Measurements from ENCODE around the gene RXFP1. TPM values are rescaled to one million over a fixed set of nuclear protein-coding genes. Genes with fewer than 3 reads are reported as not detected.

The RXFP1 gene
- total RNA-seq (not detected), total RNA-seq (0 to 0.15 reads per million in 2 donors)

DNA sequence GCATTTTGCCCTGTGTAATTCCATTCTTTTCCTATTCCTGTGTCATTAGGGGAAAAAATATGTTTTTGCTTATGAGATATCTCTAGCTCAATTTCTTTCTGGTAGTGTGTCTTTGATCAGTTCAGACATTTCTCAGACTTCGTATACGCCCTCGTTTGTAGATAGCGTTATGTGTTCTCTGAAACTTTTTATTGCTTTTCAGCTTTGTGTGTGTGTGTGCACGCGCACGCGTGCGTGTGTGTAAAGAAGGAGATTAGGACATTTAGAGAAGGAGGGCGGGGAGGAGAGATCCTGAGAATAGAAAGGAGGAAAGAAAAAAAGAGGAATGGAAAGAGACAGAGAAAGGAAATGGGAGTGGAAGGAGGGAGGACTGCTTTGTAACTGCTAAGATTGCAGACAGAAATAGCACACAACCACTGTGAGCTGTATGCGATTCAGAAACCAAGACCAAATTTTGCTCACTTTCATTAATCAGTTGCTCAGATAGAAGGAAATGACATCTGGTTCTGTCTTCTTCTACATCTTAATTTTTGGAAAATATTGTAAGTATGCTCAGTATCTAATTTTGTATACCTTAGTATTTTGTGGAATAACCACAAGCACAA lies at the start of gene RXFP1:
Gene RXFP1 (plus strand): TSS at position 399 of the 605 bp plus-strand sequence. CDS start 95 bp downstream, at position 494.
- no peak within 1 kb of the TSS for H3K27ac Mint-ChIP-seq

DNA sequence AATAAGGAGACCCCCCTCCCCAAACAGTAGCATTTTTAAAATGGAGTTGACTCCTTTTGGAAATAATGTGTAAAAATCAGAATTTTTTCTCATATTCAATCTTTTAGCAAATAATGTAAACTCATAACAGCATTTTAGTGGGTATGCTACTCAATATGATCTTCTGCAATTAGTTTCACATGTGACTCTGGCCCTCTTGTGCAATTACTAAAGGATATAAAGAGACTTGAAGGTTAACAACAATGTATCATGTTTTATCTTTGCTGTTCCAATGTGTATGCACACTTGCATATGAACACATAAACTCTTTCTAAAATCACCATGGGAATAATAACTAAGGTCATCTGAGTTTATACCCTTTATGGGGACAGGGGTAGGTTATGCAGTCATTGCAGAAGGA lies 39.9 kb upstream of the RXFP1 start:
- H3K4me3 Mint-ChIP-seq: no peak overlapping the region
- no peaks in the 10 kb centered on the region for H3K4me1 Mint-ChIP-seq
- H3K27ac Mint-ChIP-seq: no peak overlapping the region
- H3K27me3 Mint-ChIP-seq: no peaks in the 10 kb centered on the region
- no peaks in the 10 kb centered on the region for H3K9me3 ChIP-seq (ENCODE audit: control insufficient read depth, low read length, poor library complexity, severe bottlenecking)
- H3K36me3 Mint-ChIP-seq (ENCODE audit: low read depth): no peaks in the 10 kb centered on the region
- ATAC-seq (no peak), DNase-seq (no peak)

More for the DNA sequence above, at the start of gene RXFP1:
- H3K4me3 Mint-ChIP-seq: no peak within 1 kb of the TSS
- DNase-seq: no peak
- H3K9me3 ChIP-seq (ENCODE audit: control insufficient read depth, low read length, poor library complexity, severe bottlenecking): no peaks in the 10 kb centered on the region
- ATAC-seq: no peak
- H3K36me3 Mint-ChIP-seq (ENCODE audit: low read depth): no peaks in the 10 kb centered on the region
- H3K4me1 Mint-ChIP-seq: no peaks in the 10 kb centered on the region
- H3K27me3 Mint-ChIP-seq: peaks cover 17% of the 10 kb centered on the region

DNA sequence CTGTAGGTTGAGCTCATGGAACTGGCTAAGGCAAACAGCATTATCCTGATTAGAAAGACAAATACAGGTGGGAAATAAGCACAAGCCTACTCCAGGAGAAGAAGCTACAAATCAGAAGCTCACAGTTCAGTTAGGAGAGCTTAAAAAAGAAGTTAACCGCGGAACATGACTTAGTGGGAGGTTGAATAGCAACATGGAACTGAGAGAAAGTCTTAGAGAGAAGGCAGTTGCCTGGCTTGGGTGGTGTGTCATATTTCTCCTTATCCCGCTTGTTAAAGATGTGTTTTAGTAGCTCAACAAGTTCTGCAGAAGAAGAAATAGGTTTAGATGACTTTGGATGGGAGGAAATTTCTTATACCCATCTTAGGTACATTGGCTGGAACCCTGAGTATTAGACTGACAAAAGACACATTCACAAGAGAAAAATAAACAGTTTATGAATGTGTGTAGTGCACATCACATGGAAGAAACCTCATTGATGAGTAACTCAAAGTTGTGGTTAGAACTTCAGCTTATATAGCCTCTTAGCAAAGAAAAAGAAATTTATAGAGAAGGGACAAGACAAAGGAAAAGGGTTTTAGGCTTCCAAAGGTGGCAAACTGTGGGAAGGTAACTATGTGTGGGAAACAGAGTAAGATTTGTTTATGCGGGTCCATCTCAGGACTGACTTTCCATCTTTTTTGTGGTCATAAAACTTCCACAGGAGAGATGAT lies 37.4 kb upstream of the RXFP1 start:
- DNase-seq (no peak), ATAC-seq (no peak)
- Mint-ChIP-seq H3K4me3 (no peak overlapping the region), H3K27me3 (no peaks in the 10 kb centered on the region), H3K4me1 (no peaks in the 10 kb centered on the region), H3K36me3 (ENCODE audit: low read depth) (no peaks in the 10 kb centered on the region), H3K27ac (no peak overlapping the region)
- H3K9me3 ChIP-seq (ENCODE audit: control insufficient read depth, low read length, poor library complexity, severe bottlenecking): no peaks in the 10 kb centered on the region

DNA sequence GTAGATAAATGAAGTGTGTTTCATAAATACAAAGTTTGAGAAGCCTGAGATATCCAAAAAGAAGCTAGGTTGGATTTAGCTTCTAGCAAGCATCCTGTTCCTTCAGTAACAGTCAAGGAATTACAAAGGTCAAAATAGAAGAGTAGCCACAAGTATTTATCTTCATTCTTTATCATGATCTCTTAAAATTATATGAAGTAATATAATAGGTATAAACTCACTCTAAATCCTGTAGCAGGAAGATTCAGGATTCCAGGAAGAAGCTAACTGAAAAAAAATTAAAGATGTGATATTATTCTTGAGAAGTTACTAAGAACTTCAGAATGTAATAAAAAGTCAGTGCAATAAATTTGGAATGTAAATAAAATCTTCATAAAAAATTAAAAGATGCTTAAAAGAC lies 31.1 kb upstream of the RXFP1 start:
- DNase-seq (no peak), ATAC-seq (no peak)
- Mint-ChIP-seq H3K27me3 (no peaks in the 10 kb centered on the region), H3K4me1 (no peaks in the 10 kb centered on the region), H3K4me3 (no peak overlapping the region), H3K36me3 (ENCODE audit: low read depth) (no peaks in the 10 kb centered on the region), H3K27ac (no peak overlapping the region)
- H3K9me3 ChIP-seq (ENCODE audit: control insufficient read depth, low read length, poor library complexity, severe bottlenecking): no peaks in the 10 kb centered on the region

DNA sequence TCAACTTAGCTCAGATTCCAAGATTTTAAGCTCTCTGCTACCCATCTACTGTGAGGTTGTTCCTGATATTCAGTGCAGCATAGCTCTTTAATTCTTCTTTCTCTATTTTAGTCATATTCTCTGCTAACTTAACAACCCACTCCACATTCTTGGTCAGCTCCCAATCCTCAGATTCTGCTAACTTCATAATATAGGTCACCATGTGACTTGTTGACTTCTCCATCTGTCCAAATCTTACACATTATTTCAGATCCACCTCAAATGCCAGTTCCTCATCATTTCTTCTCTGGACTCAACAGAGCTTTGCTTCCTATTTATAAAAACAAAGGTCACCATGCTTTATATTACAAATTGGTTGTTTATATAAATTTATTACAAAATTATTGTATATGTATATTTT lies 29.3 kb upstream of the RXFP1 start:
- no peak overlapping the region for H3K4me3 Mint-ChIP-seq
- DNase-seq (no peak), ATAC-seq (no peak)
- peaks cover 3% of the 10 kb centered on the region for H3K36me3 Mint-ChIP-seq (ENCODE audit: low read depth)
- H3K4me1 Mint-ChIP-seq: no peaks in the 10 kb centered on the region
- H3K27ac Mint-ChIP-seq: no peak overlapping the region
- H3K27me3 Mint-ChIP-seq: peaks cover 7% of the 10 kb centered on the region
- no peaks in the 10 kb centered on the region for H3K9me3 ChIP-seq (ENCODE audit: control insufficient read depth, low read length, poor library complexity, severe bottlenecking)

DNA sequence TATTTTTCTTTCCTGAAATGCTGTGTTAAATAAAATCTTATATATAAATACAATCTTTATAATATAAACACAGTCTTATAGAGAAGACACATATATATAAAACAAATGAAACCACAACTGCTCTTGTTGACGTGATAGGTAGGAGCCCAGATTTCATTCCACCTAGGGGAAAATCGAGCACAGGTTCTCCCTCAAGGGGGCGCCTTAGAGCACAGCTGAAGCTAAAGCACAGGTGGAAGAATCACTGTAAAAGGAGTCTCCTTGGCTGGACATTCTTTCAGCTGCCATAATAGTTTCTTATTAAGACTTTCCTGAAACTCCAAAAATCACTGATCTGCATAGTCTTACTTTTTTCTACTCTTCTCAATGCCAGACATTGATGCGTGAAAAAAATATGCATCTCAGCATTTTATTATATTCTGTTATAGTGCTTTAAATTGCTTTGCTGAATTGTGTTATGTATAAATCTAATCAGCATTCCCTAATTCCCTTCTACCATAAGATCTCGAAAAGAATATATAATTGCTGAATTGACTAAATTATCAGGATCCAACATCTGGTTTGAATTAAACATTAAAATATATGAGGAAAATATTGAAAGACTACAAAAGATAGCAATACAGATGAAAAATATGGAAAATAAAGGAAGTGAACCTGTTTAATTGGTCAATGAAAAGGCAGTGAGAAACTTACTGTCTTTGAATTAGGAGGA lies 25.5 kb upstream of the RXFP1 start:
- H3K27ac Mint-ChIP-seq: no peak overlapping the region
- no peaks in the 10 kb centered on the region for H3K4me1 Mint-ChIP-seq
- H3K4me3 Mint-ChIP-seq: no peak overlapping the region
- no peaks in the 10 kb centered on the region for H3K9me3 ChIP-seq (ENCODE audit: control insufficient read depth, low read length, poor library complexity, severe bottlenecking)
- peaks cover 3% of the 10 kb centered on the region for H3K36me3 Mint-ChIP-seq (ENCODE audit: low read depth)
- peaks cover 7% of the 10 kb centered on the region for H3K27me3 Mint-ChIP-seq
- no peak for ATAC-seq
- no peak for DNase-seq

DNA sequence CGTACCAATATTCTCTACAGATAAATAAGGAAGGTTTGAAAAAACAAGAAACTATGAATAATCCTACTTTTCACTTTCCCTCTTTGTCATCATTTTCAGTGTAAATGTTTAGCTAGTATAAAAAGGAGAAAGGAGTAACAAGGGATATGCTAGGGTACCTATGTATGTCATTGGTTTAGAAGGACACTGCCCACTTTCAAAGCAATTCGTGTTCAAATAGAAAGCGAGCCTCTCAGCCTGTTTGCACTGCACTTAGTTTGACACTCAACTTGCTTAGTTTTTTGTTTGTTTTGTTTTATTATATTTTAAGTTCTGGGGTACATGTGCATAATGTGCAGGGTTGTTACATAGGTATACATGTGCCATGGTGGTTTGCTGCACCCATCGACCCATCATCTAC lies 21.6 kb upstream of the RXFP1 start:
- Mint-ChIP-seq H3K27ac (no peak overlapping the region), H3K27me3 (peaks cover 7% of the 10 kb centered on the region), H3K36me3 (ENCODE audit: low read depth) (peaks cover 3% of the 10 kb centered on the region), H3K4me3 (no peak overlapping the region), H3K4me1 (no peaks in the 10 kb centered on the region)
- no peaks in the 10 kb centered on the region for H3K9me3 ChIP-seq (ENCODE audit: control insufficient read depth, low read length, poor library complexity, severe bottlenecking)
- no peak for ATAC-seq
- no peak for DNase-seq

DNA sequence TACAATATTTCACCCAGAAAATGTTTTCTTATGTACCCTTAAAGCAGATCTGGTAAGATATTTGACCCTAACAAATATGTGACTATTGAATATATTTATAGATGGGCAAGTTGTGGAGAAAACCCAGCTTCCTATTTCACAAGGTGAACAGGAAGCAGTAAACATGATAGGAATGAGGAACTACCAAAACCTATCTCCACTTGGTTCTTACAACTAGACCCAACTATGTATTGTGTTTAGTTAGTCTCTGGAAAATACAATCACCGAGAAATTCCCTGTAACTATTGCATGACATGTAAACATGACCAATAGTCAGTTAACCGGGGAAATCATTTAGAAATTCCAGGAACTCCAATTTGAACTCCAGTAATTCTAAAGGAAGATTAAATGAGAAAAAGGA lies 8.4 kb upstream of the RXFP1 start:
- no peaks in the 10 kb centered on the region for H3K9me3 ChIP-seq (ENCODE audit: control insufficient read depth, low read length, poor library complexity, severe bottlenecking)
- no peak overlapping the region for H3K27ac Mint-ChIP-seq
- no peaks in the 10 kb centered on the region for H3K36me3 Mint-ChIP-seq (ENCODE audit: low read depth)
- no peak overlapping the region for H3K4me3 Mint-ChIP-seq
- ATAC-seq (no peak), DNase-seq (no peak)
- no peaks in the 10 kb centered on the region for H3K4me1 Mint-ChIP-seq
- H3K27me3 Mint-ChIP-seq: no peaks in the 10 kb centered on the region

DNA sequence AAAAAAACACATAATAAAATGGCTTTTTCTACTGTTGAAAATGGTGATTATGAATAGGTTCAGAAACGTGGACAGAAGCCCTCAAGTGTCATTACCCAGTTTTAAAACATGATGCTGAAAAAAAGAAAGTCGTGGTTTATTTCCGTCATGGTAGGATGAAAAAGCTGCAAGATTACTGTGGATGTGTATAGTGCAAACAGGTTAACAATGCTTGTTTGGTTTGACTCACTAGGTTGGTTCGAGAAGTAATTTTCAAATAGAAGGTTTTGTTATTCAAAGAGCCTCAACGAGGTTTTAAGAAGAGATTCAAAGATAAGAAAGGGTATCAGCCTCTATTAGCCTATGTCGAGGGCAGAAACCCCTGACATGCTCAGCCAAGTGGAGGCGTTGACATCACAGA lies 2.5 kb upstream of the RXFP1 start:
- DNase-seq: no peak
- no peak overlapping the region for H3K4me3 Mint-ChIP-seq
- no peaks in the 10 kb centered on the region for H3K36me3 Mint-ChIP-seq (ENCODE audit: low read depth)
- ATAC-seq: no peak
- no peaks in the 10 kb centered on the region for H3K4me1 Mint-ChIP-seq
- H3K27me3 Mint-ChIP-seq: peaks cover 17% of the 10 kb centered on the region
- no peaks in the 10 kb centered on the region for H3K9me3 ChIP-seq (ENCODE audit: control insufficient read depth, low read length, poor library complexity, severe bottlenecking)
- no peak overlapping the region for H3K27ac Mint-ChIP-seq

DNA sequence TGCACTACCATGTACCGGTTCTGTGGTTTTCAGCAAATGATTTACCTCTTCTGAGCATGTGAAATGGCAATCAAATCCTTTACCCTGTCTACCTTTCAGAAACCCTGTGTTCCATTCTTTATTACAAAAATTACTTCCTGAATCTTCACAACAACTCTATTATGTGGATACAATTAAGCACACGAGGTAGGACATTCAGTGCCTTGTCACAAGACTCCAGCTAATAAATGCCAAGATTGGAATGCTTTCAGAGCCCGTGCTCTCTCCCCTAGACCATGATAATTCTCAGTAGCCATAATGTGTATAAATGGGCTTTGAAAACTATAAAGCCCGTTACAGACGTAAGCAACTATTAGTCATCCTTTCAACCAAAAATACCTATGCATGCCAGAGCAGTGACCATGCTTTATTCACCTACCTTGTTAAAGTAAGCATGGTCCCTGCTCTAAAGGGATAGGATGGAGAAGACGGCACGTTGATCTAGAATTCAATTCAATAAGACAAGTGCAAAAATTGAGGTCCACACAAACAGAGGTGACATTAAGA lies 2.4 kb downstream of the RXFP1 start:
- Mint-ChIP-seq H3K27me3 (peaks cover 14% of the 10 kb centered on the region), H3K4me1 (no peaks in the 10 kb centered on the region)
- no peak for ATAC-seq

DNA sequence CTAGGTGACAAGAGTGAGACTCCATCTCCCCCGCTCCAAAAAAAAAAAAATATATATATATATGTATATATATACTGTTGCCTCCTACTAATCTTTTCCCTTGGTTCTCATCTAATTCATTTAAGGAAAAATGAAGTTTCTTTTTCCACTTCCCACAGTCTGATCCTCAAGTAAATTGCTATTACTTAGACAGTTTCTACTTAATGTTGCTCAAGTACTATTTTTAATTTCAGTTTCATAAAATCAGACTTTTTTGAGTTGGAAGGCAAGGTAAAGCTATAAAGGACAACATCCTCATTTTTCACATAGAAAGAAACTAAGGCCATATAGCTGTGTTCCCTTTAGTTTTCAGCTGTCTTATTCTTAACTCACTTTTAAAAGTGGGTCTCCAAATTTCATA lies 5.8 kb downstream of the RXFP1 start:
- DNase-seq: no peak
- Mint-ChIP-seq H3K4me1 (no peaks in the 10 kb centered on the region), H3K36me3 (ENCODE audit: low read depth) (no peaks in the 10 kb centered on the region), H3K4me3 (no peak overlapping the region), H3K27me3 (peaks cover 14% of the 10 kb centered on the region), H3K27ac (no peak overlapping the region)
- ATAC-seq: no peak
- no peaks in the 10 kb centered on the region for H3K9me3 ChIP-seq (ENCODE audit: control insufficient read depth, low read length, poor library complexity, severe bottlenecking)

More for the DNA sequence above, 2.4 kb downstream of the RXFP1 start:
- no peaks in the 10 kb centered on the region for H3K9me3 ChIP-seq (ENCODE audit: control insufficient read depth, low read length, poor library complexity, severe bottlenecking)
- H3K4me3 Mint-ChIP-seq: no peak overlapping the region
- DNase-seq: no peak
- no peaks in the 10 kb centered on the region for H3K36me3 Mint-ChIP-seq (ENCODE audit: low read depth)
- no peak overlapping the region for H3K27ac Mint-ChIP-seq

DNA sequence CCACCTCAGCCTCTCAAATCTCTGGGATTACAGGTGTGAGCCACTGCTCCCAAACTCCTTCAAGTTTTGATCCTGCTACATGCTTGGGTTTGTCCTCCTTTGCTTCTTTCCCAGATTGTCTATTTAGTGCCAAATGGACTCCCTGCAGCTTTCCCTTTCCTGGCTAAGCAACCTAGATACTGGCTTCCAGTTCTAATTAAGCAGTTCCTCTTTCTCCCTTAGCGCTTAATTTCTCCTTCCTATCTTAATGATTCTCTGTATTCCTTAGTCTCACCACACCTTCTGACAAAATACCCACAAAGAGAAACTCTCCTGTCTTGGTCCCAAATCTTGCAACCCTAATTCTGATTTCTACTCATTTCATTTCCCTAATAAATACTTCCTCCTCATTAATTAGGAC lies 7.8 kb downstream of the RXFP1 start:
- Mint-ChIP-seq H3K27ac (no peak overlapping the region), H3K27me3 (peaks cover 15% of the 10 kb centered on the region), H3K36me3 (ENCODE audit: low read depth) (no peaks in the 10 kb centered on the region), H3K4me1 (no peaks in the 10 kb centered on the region), H3K4me3 (no peak overlapping the region)
- DNase-seq (no peak), ATAC-seq (no peak)
- H3K9me3 ChIP-seq (ENCODE audit: control insufficient read depth, low read length, poor library complexity, severe bottlenecking): no peaks in the 10 kb centered on the region

DNA sequence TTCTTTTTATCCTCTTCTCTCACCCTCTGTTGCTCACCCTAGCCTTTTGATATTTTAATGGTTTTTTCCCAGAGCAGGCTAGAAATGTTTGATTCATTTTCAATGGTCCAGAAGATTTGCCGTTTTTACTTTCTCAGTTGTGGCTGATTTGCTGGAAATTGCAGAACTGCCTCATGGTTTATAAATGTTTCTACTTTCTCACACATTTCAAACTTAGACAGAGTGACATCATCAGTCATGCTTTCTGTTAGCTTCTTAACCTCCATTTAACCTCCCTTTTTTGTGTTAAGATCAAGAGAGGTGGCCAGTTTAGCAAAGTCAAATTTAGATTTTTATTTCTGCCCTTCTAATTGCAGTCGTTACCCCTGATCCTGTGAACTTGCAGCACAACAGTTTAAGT lies 8.7 kb downstream of the RXFP1 start:
- DNase-seq (no peak), ATAC-seq (no peak)
- H3K36me3 Mint-ChIP-seq (ENCODE audit: low read depth): peaks cover 2% of the 10 kb centered on the region
- peaks cover 15% of the 10 kb centered on the region for H3K27me3 Mint-ChIP-seq
- H3K4me3 Mint-ChIP-seq: no peak overlapping the region
- no peaks in the 10 kb centered on the region for H3K9me3 ChIP-seq (ENCODE audit: control insufficient read depth, low read length, poor library complexity, severe bottlenecking)
- no peak overlapping the region for H3K27ac Mint-ChIP-seq
- H3K4me1 Mint-ChIP-seq: no peaks in the 10 kb centered on the region
